ENCODE measurements around the gene MMD.

- no peak for TF ChIP-seq CTCF (IDR thresholded peaks at IDR 0.05; ENCODE audit: low read length)
- TF ChIP-seq EZH2 (IDR thresholded peaks at IDR 0.05; ENCODE audit: borderline replicate concordance, low read length), result no peak
Measured at GRCh38 chr17:55462234-55462633, 40.6 kb upstream of the MMD start.
